ENCODE measurements around the gene IRGQ.

DNA sequence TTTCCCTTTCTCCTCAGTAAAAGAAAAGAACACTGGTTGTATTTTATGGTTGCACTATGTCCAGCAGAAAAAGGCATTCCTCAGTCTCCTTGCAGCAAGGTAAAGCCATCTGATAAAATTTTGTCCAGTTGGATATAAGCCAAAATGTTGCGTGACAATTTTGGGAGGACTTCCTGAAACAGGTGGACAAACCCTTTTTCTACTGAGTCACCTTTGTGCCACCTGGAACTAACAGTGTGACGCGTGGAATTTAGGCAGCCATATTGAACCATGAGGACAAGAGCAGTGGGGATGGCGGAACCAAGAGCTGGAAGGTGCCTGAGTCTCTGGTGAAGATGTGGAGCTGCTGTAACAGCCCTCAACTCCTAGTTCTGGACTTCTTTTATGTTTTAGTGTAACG lies 35.6 kb upstream of the IRGQ start:
- TF ChIP-seq GATA2 (IDR thresholded peaks at IDR 0.05; ENCODE audit: low read depth, low read length), result no peak
- no peak for TF ChIP-seq GATA3 (IDR thresholded peaks at IDR 0.05; ENCODE audit: low read depth, low read length)

All from SH-SY5Y (cell line).